ENCODE measurements around the gene TCF23. TPM values are rescaled to one million over a fixed set of nuclear protein-coding genes. Genes with fewer than 3 reads are reported as not detected.

The TCF23 gene
- total RNA-seq, 1 donor from 2014 or later: not detected

GRCh38 chr2:27150639-27151230 is 1.9 kb downstream of the TCF23 start:
- Histone ChIP-seq H4K20me1 (ENCODE audit: insufficient read depth, low read length) (no peaks in the 10 kb centered on the region), H2AFZ (ENCODE audit: low read depth, low read length) (no peak overlapping the region), H3K9me3 (ENCODE audit: insufficient read depth, low read depth, low read length) (no peaks in the 10 kb centered on the region), H3K36me3 (ENCODE audit: insufficient read depth, low read length) (no peaks in the 10 kb centered on the region), H3K79me2 (ENCODE audit: insufficient read depth, low read length) (no peaks in the 10 kb centered on the region), H3K4me2 (ENCODE audit: low read length) (no peak overlapping the region), H3K4me1 (ENCODE audit: insufficient read depth, low read length) (no peaks in the 10 kb centered on the region), H3K4me3 (ENCODE audit: insufficient read depth, low read depth, low read length) (no peak overlapping the region), H3K27me3 (ENCODE audit: insufficient read depth, low read length) (peaks cover 10% of the 10 kb centered on the region), H3K9ac (ENCODE audit: low read length) (no peak overlapping the region), H3K27ac (ENCODE audit: low read depth, low read length) (no peak overlapping the region)
- H3K9me3 Mint-ChIP-seq (ENCODE audit: unreplicated experiment): peaks cover 2% of the 10 kb centered on the region
- DNase-seq (ENCODE audit: low read depth) (no peak), FAIRE-seq (no peak)
- H3K27me3 Mint-ChIP-seq (ENCODE audit: low read depth, unreplicated experiment): peaks cover 21% of the 10 kb centered on the region
- no peaks in the 10 kb centered on the region for H3K36me3 Mint-ChIP-seq (ENCODE audit: low read depth, unreplicated experiment)
- no peaks in the 10 kb centered on the region for H3K4me1 Mint-ChIP-seq (ENCODE audit: low read depth, unreplicated experiment)
- TF ChIP-seq EZH2 (IDR thresholded peaks at IDR 0.05; ENCODE audit: insufficient read depth, low read length): no peak
- TF ChIP-seq CTCF (IDR thresholded peaks at IDR 0.05; ENCODE audit: insufficient read depth, low read depth, low read length): no peak
- no peak overlapping the region for H3K27ac Mint-ChIP-seq (ENCODE audit: unreplicated experiment)
- H3K4me3 Mint-ChIP-seq (ENCODE audit: unreplicated experiment): no peak overlapping the region

- no peak for FAIRE-seq
- Mint-ChIP-seq H3K27ac (ENCODE audit: unreplicated experiment) (no peak overlapping the region), H3K4me1 (ENCODE audit: low read depth, unreplicated experiment) (no peaks in the 10 kb centered on the region), H3K27me3 (ENCODE audit: low read depth, unreplicated experiment) (peaks cover 21% of the 10 kb centered on the region), H3K9me3 (ENCODE audit: unreplicated experiment) (peaks cover 2% of the 10 kb centered on the region), H3K4me3 (ENCODE audit: unreplicated experiment) (no peak overlapping the region), H3K36me3 (ENCODE audit: low read depth, unreplicated experiment) (no peaks in the 10 kb centered on the region)
- H3K9me3 ChIP-seq (ENCODE audit: insufficient read depth, low read depth, low read length): no peaks in the 10 kb centered on the region
- H3K79me2 ChIP-seq (ENCODE audit: insufficient read depth, low read length): no peaks in the 10 kb centered on the region
- H3K4me2 ChIP-seq (ENCODE audit: low read length): no peak overlapping the region
- TF ChIP-seq CTCF (IDR thresholded peaks at IDR 0.05; ENCODE audit: insufficient read depth, low read depth, low read length) (no peak), EZH2 (IDR thresholded peaks at IDR 0.05; ENCODE audit: insufficient read depth, low read length) (no peak)
- H4K20me1 ChIP-seq (ENCODE audit: insufficient read depth, low read length): no peaks in the 10 kb centered on the region
- no peak overlapping the region for H3K27ac ChIP-seq (ENCODE audit: low read depth, low read length)
- H3K36me3 ChIP-seq (ENCODE audit: insufficient read depth, low read length): no peaks in the 10 kb centered on the region
- DNase-seq (ENCODE audit: low read depth): no peak
- H3K9ac ChIP-seq (ENCODE audit: low read length): no peak overlapping the region
- peaks cover 10% of the 10 kb centered on the region for H3K27me3 ChIP-seq (ENCODE audit: insufficient read depth, low read length)
- no peak overlapping the region for H2AFZ ChIP-seq (ENCODE audit: low read depth, low read length)
- H3K4me1 ChIP-seq (ENCODE audit: insufficient read depth, low read length): no peaks in the 10 kb centered on the region
- no peak overlapping the region for H3K4me3 ChIP-seq (ENCODE audit: insufficient read depth, low read depth, low read length)
Measured at GRCh38 chr2:27152102-27152795, 3.4 kb downstream of the TCF23 start.

All from astrocyte (in vitro differentiated cells and primary cell).